ENCODE results near the gene MTMR3. TPM values are rescaled to one million over a fixed set of nuclear protein-coding genes. Genes with fewer than 3 reads are reported as not detected.
"Not testable (repeated sequence)": the region's sequence is repeated elsewhere in the genome, so short reads cannot be mapped to it uniquely, and the experiment has no call there.

MTMR3 gene
- total and polyA plus RNA-seq, 2 of the 8 experiments (the other 6 are each of a cell fraction or from before 2014, with no cell fraction given), result 16.9 to 18.5 TPM

GRCh38 chr22:29859030-29859429 is 23.9 kb upstream of the MTMR3 start:
- H2BK20ac ChIP-seq (ENCODE audit: low read length); H2BK5ac ChIP-seq (ENCODE audit: low read depth, low read length); H3K4ac ChIP-seq (replicated peaks; ENCODE audit: insufficient read length, low read depth, low read length); H2AFZ ChIP-seq (ENCODE audit: low read length); H3K9me3 ChIP-seq (ENCODE audit: insufficient read depth in 2 of 2, low read depth in 1 of 2, low read length in 1 of 2); H2BK12ac ChIP-seq (ENCODE audit: low read depth, low read length); DNase-seq (ENCODE audit: low read depth in 1 of 2, low spot score in 2 of 2); H3K14ac ChIP-seq (ENCODE audit: insufficient read length); H3K23me2 ChIP-seq (ENCODE audit: low read depth, low read length); H2BK15ac ChIP-seq (ENCODE audit: low read length); H3K79me1 ChIP-seq (ENCODE audit: low read depth, low read length); H3K27ac ChIP-seq (ENCODE audit: low read depth, low read length); H3K27me3 ChIP-seq (replicated peaks in 1 of 4; ENCODE audit: control insufficient read depth in 3 of 4, extremely low read depth in 1 of 4, insufficient read depth in 3 of 4, low read length in 3 of 4); H3K4me3 ChIP-seq (ENCODE audit: extremely low read depth in 1 of 4, insufficient read depth in 2 of 4, low read depth in 3 of 4, low read length in 4 of 4); POLR2A ChIA-PET (ENCODE audit: partially characterized antibody); H4K5ac ChIP-seq (ENCODE audit: insufficient read length, low read depth, low read length); H3K79me2 ChIP-seq (ENCODE audit: control insufficient read depth in 1 of 2, insufficient read depth in 2 of 2, low read length in 2 of 2); H4K8ac ChIP-seq (ENCODE audit: extremely low read depth, insufficient read depth, low read length); H3K4me2 ChIP-seq (ENCODE audit: insufficient read depth in 1 of 2, low read depth in 2 of 2, low read length in 2 of 2); H2BK120ac ChIP-seq (replicated peaks; ENCODE audit: low read depth, low read length); H2AK5ac ChIP-seq (ENCODE audit: low read depth, low read length); H4K20me1 ChIP-seq (replicated peaks in 1 of 2; ENCODE audit: control insufficient read depth in 1 of 2, insufficient read depth in 2 of 2, low read length in 2 of 2); H3K9ac ChIP-seq (replicated peaks in 1 of 4; ENCODE audit: extremely low read depth in 1 of 4, low read depth in 3 of 4, low read length in 3 of 4); H4K91ac ChIP-seq (replicated peaks; ENCODE audit: insufficient read length, low read length); H3K18ac ChIP-seq (ENCODE audit: extremely low read depth, low read length); FAIRE-seq; H3K23ac ChIP-seq (ENCODE audit: insufficient read length); H3K56ac ChIP-seq (replicated peaks; ENCODE audit: insufficient read length, low read depth, low read length); H3K4me1 ChIP-seq (replicated peaks in 1 of 4; ENCODE audit: control insufficient read depth in 3 of 4, insufficient read depth in 4 of 4, low read length in 3 of 4); H3K36me3 ChIP-seq (ENCODE audit: control insufficient read depth in 2 of 4, insufficient read depth in 4 of 4, low read length in 3 of 4): not testable (repeated sequence)
- CTCF ChIA-PET (ENCODE audit: partially characterized antibody), result interaction anchor here (0.9 to 1.0 kb wide), 2 partner anchors 12 to 144 kb away, joined by 3 to 5 read pairs; no protein-coding TSS in a partner anchor
- 60 to 80% methylated on average over 1 to 5 of the region's 9 CpGs for WGBS, 2 experiments (ENCODE audit: extremely low coverage in 1 of 2, insufficient coverage in 1 of 2, insufficient read length in 1 of 2, insufficient replicate concordance in 2 of 2, low coverage in 1 of 2, low lambda C conversion rate in 2 of 2, missing lambda C conversion rate in 1 of 2)
